Measurements from ENCODE around the gene TPRX1. TPM values are rescaled to one million over a fixed set of nuclear protein-coding genes. Genes with fewer than 3 reads are reported as not detected.
"Not testable (repeated sequence)": the region's sequence is repeated elsewhere in the genome, so short reads cannot be mapped to it uniquely, and the experiment has no call there.

Gene TPRX1
- total and polyA plus RNA-seq, 7 donors, result not detected

GRCh38 chr19:47765523-47766358 is 38.6 kb downstream of the TPRX1 start:
- Histone ChIP-seq H3K9me3 (no peaks in the 10 kb centered on the region), H3K27me3 (ENCODE audit: insufficient read depth in 3 of 3, low read length in 2 of 3) (no peaks in the 10 kb centered on the region), H3K36me3 (ENCODE audit: insufficient read depth in 1 of 2, low read depth in 1 of 2) (no peaks in the 10 kb centered on the region), H3K4me3 (no peak overlapping the region), H3K4me1 (no peaks in the 10 kb centered on the region), H3K27ac (no peak overlapping the region)
- intact Hi-C loops (cut with DNase I), result loop anchor here (1.0 kb wide), 2 partner anchors 22 to 23 kb away; no protein-coding TSS in a partner anchor
- peak; percentile 76 for TF ChIP-seq CTCF (IDR thresholded peaks at IDR 0.05)
- ATAC-seq (peak; percentile 81 to 90 (median 84)), DNase-seq (peak; percentile 77 to 89)
- 36 to 44% (median 36%) methylated on average over 19 of the region's 19 CpGs for WGBS, 3 donors

GRCh38 chr19:47764705-47765104 is 39.6 kb downstream of the TPRX1 start:
- H3K9me3 ChIP-seq; DNase-seq; H3K4me1 ChIP-seq; H3K27me3 ChIP-seq (ENCODE audit: insufficient read depth in 3 of 3, low read length in 2 of 3); H3K36me3 ChIP-seq (ENCODE audit: insufficient read depth in 1 of 2, low read depth in 1 of 2); ATAC-seq; intact Hi-C loops (cut with DNase I); H3K4me3 ChIP-seq; H3K27ac ChIP-seq: not testable (repeated sequence)
- WGBS, 3 donors, result 81 to 89% (median 86%) methylated on average over 3 of the region's 3 CpGs

GRCh38 chr19:47762615-47763308 is 41.6 kb downstream of the TPRX1 start:
- peak in 2 of 4 donors; percentile 29 to 31 for ATAC-seq
- no peak overlapping the region for H3K4me3 ChIP-seq
- whole genome bisulfite sequencing, 3 donors, result 63 to 68% (median 64%) methylated on average over 18 of the region's 18 CpGs
- no peaks in the 10 kb centered on the region for H3K4me1 ChIP-seq
- no peaks in the 10 kb centered on the region for H3K9me3 ChIP-seq
- no peak for TF ChIP-seq CTCF (IDR thresholded peaks at IDR 0.05)
- peaks cover 4 to 23% of the 10 kb centered on the region in 2 donors for H3K36me3 ChIP-seq (ENCODE audit: insufficient read depth in 1 of 2, low read depth in 1 of 2)
- intact Hi-C loops (cut with DNase I), result no loop called here
- no peak overlapping the region for H3K27ac ChIP-seq
- no peaks in the 10 kb centered on the region for H3K27me3 ChIP-seq (ENCODE audit: insufficient read depth in 3 of 3, low read length in 2 of 3)
- DNase-seq, result peak in 1 of 2 donors; percentile 68

GRCh38 chr19:47762151-47762550 is 42.2 kb downstream of the TPRX1 start:
- Histone ChIP-seq H3K27ac (no peak overlapping the region), H3K27me3 (ENCODE audit: insufficient read depth in 3 of 3, low read length in 2 of 3) (no peaks in the 10 kb centered on the region), H3K4me3 (no peak overlapping the region), H3K36me3 (ENCODE audit: insufficient read depth in 1 of 2, low read depth in 1 of 2) (peaks cover 6 to 29% of the 10 kb centered on the region in 2 donors), H3K4me1 (no peaks in the 10 kb centered on the region), H3K9me3 (no peaks in the 10 kb centered on the region)
- no peak for TF ChIP-seq CTCF (IDR thresholded peaks at IDR 0.05)
- intact Hi-C loops (cut with DNase I), result no loop called here
- DNase-seq, result no peak
- no peak for ATAC-seq
- 51 to 86% (median 53%) methylated on average over 3 of the region's 3 CpGs for WGBS, 3 donors

- intact Hi-C loops (cut with DNase I), result no loop called here
- ATAC-seq, result no peak
- 57 to 86% (median 58%) methylated on average over 5 of the region's 5 CpGs for WGBS, 3 donors
- H3K4me3 ChIP-seq, result no peak overlapping the region
- H3K9me3 ChIP-seq, result no peaks in the 10 kb centered on the region
- no peak for DNase-seq
- H3K27me3 ChIP-seq (ENCODE audit: insufficient read depth in 3 of 3, low read length in 2 of 3), result no peaks in the 10 kb centered on the region
- H3K27ac ChIP-seq, result no peak overlapping the region
- H3K36me3 ChIP-seq (ENCODE audit: insufficient read depth in 1 of 2, low read depth in 1 of 2), result peaks cover 10 to 35% of the 10 kb centered on the region in 2 donors
- no peak for TF ChIP-seq CTCF (IDR thresholded peaks at IDR 0.05)
- no peaks in the 10 kb centered on the region for H3K4me1 ChIP-seq
Observed at GRCh38 chr19:47761566-47761965, 42.8 kb downstream of the TPRX1 start.

All from psoas muscle (tissue), 8 donors.